Measurements from ENCODE around the gene TPPP. TPM values are rescaled to one million over a fixed set of nuclear protein-coding genes. Genes with fewer than 3 reads are reported as not detected.

Gene TPPP
- total and polyA plus RNA-seq, 12 donors: 0.39 to 9.1 (median 2.0) TPM

DNA sequence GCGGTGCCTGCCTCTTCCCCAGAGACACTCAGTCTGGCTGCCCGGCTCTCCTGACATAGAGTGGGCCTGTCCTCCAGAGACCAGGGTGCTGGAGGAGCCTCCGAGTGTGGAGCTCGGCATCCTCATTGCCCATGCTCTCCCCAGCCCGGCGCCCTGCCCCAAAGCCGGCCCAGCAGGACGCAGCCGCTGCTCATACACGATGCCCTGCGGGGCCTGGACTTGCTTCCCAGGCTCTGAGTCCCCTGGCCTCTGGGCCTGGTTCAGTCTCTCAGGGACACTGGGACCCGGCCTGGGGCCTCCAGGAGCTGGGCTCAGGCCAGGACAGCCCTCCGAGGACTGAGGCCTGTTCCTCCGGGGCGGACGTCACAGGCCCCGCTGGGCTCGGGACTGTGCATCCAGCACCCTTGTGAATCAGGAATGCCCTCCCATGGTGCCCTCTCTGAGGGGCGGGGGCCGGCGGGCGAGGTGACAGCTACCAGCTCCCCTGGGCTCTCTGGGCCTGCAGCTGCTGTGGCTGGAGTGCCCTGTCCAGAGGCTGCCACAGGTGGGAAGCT, 23.2 kb downstream of the TPPP start:
- peaks cover 0 to 26% of the 10 kb centered on the region in 2 donors for H3K4me1 ChIP-seq (replicated peaks in 1 of 2)
- H3K27me3 ChIP-seq: no peaks in the 10 kb centered on the region
- intact Hi-C loops (cut with DNase I): loop anchor here (2.0 to 10.0 kb wide), 3 partner anchors 125 to 237 kb away; no protein-coding TSS in a partner anchor
- no peaks in the 10 kb centered on the region for H3K9me3 ChIP-seq (replicated peaks in 1 of 3)
- WGBS, 4 donors: 81 to 85% (median 85%) methylated on average over 7 to 22 of the region's 22 CpGs; no CpG with 5 or more reads in 1 of the 4 donors
- H3K36me3 ChIP-seq (replicated peaks in 1 of 2): no peaks in the 10 kb centered on the region
- DNase-seq: peak in 1 of 7 donors; percentile 13
- H3K27ac ChIP-seq: no peak overlapping the region
- TF ChIP-seq, protein P1, sequence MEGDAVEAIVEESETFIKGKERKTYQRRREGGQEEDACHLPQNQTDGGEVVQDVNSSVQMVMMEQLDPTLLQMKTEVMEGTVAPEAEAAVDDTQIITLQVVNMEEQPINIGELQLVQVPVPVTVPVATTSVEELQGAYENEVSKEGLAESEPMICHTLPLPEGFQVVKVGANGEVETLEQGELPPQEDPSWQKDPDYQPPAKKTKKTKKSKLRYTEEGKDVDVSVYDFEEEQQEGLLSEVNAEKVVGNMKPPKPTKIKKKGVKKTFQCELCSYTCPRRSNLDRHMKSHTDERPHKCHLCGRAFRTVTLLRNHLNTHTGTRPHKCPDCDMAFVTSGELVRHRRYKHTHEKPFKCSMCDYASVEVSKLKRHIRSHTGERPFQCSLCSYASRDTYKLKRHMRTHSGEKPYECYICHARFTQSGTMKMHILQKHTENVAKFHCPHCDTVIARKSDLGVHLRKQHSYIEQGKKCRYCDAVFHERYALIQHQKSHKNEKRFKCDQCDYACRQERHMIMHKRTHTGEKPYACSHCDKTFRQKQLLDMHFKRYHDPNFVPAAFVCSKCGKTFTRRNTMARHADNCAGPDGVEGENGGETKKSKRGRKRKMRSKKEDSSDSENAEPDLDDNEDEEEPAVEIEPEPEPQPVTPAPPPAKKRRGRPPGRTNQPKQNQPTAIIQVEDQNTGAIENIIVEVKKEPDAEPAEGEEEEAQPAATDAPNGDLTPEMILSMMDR (IDR thresholded peaks at IDR 0.05): no peak
- TF ChIP-seq POLR2A (IDR thresholded peaks at IDR 0.05): no peak
- no peak overlapping the region for H3K4me3 ChIP-seq

DNA sequence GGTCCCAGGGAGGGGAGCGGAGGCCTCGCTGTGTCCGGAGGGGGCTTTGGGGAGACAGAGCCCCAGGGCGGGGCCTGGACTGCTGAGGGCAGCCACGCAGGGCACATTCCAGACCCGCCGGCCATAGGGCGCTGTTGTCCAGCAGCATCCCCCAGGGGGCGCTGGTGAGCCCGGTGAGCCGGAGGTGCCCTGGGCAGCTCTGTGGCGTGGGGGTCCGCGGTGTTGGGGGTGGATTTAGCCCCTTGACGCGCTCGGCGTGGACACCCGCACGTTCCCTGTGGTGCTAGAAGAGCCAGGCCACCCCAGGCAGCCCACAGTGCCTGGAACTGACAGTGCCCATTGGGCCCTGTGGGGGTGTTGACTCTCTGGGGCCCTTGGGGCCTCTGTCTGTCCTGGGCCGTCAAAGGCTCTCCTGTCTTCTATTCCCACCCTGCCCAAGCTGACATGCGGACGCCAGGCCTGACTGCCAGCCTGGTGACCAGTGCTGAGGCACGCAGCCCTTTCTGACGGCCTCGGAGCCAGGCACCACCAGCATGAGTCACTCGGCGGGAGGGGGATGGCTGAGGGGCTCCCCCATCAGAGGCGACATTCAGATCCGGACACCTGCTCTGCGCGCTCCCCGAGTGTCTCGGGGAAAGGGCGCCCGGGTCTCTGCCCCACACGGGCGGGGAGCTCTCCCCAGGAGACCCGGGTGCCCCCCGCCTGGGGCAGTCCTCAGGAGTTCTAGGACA, 23.9 kb downstream of the TPPP start:
- no peak overlapping the region for H3K27ac ChIP-seq
- H3K4me3 ChIP-seq: no peak overlapping the region
- WGBS, 4 donors: 46 to 70% (median 57%) methylated on average over 3 to 40 of the region's 40 CpGs
- peak in 3 of 7 donors; percentile 25 to 51 (median 41) for DNase-seq
- H3K4me1 ChIP-seq (replicated peaks in 1 of 2): peaks cover 0 to 26% of the 10 kb centered on the region in 2 donors
- intact Hi-C loops (cut with DNase I): no loop called here
- no peaks in the 10 kb centered on the region for H3K9me3 ChIP-seq (replicated peaks in 1 of 3)
- no peak for TF ChIP-seq POLR2A (IDR thresholded peaks at IDR 0.05)
- TF ChIP-seq, protein P1 (IDR thresholded peaks at IDR 0.05): peak; percentile 36 to 66 (median 51)
- H3K27me3 ChIP-seq: no peaks in the 10 kb centered on the region
- no peaks in the 10 kb centered on the region for H3K36me3 ChIP-seq (replicated peaks in 1 of 2)

DNA sequence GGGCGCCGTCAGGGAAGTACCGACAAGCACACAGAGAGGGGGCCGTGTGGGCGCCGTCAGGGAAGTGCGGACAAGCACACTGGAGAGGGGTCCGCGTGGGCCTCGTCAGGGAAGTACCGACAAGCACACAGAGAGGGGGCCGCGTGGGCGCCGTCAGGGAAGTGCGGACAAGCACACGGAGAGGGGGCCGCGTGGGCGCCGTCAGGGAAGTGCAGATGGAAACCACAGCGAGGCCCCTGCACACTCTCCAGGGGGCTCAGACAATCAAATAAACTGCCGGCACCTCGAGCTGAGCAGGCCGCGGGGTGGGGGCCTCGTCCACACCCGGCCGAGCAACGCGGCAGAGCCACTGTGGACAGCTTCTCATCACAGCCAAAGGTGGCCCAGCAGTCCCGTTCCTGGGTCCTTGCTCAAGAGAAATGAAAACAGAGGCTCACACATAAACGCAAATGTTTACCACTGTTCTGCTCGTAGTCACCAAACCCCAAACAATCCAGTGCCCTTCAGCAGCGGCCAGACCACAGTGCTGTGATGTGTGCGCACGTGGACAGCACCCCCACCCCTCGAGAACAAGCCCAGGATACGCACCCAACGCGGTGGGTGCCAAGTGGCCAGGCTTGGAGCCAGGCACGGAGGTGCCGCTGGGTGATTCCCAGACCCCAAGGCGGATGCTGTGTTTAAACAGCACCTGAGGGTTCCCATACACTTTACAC, 24.7 kb downstream of the TPPP start:
- no peaks in the 10 kb centered on the region for H3K9me3 ChIP-seq (replicated peaks in 1 of 3)
- intact Hi-C loops (cut with DNase I): no loop called here
- DNase-seq: no peak
- H3K27ac ChIP-seq: no peak overlapping the region
- H3K27me3 ChIP-seq: no peaks in the 10 kb centered on the region
- H3K4me3 ChIP-seq: no peak overlapping the region
- peaks cover 0 to 23% of the 10 kb centered on the region in 2 donors for H3K4me1 ChIP-seq (replicated peaks in 1 of 2)
- TF ChIP-seq, protein P1 (IDR thresholded peaks at IDR 0.05): no peak
- no peak for TF ChIP-seq POLR2A (IDR thresholded peaks at IDR 0.05)
- 86 to 88% (median 87%) methylated on average over 31 to 44 of the region's 44 CpGs for WGBS, 4 donors
- peaks cover 0 to 4% of the 10 kb centered on the region in 2 donors for H3K36me3 ChIP-seq (replicated peaks in 1 of 2)

DNA sequence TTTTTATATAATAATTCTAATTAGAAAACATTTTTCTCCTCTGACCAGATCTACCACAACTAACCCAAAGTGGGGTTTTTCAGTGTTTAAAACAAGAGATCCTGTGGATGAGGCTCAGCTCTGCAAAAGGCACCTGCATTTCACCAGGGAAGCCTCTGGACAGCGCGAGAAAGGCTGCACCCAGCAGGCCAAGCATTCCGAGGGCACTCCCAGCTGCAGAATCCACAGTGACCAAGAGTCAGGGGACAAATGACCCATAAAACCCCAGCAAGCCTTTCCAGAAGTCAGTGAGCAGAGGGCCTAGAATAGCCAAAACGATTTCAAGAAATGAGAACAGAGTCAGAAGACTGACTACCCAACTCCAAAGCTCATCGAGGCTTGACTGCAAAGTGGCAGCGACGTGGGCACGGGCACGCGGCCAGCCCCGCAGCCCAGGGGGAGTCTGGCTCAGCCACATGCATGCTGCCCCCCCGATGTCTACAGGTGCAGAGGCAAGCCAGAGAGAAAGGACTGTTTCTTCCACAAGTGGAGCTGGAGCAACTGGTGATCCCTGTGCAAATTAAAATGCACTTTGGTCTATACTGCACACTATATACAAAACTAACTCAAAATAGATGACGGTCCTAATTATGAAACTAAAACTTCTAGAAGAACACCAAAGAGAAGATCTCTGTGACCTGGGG, 26.2 kb downstream of the TPPP start:
- no peak for TF ChIP-seq POLR2A (IDR thresholded peaks at IDR 0.05)
- TF ChIP-seq, protein P1 (IDR thresholded peaks at IDR 0.05): no peak
- Histone ChIP-seq H3K4me3 (no peak overlapping the region), H3K27ac (no peak overlapping the region), H3K36me3 (replicated peaks in 1 of 2) (peaks cover 0 to 5% of the 10 kb centered on the region in 2 donors), H3K4me1 (replicated peaks in 1 of 2) (peaks cover 0 to 8% of the 10 kb centered on the region in 2 donors), H3K9me3 (replicated peaks in 1 of 3) (no peaks in the 10 kb centered on the region), H3K27me3 (no peaks in the 10 kb centered on the region)
- no peak for DNase-seq
- intact Hi-C loops (cut with DNase I): no loop called here
- whole genome bisulfite sequencing, 4 donors: 94 to 96% (median 95%) methylated on average over 13 of the region's 13 CpGs
